Kidney epithelial cell (primary cell): ENCODE results near the gene EFS. TPM values are rescaled to one million over a fixed set of nuclear protein-coding genes. Genes with fewer than 3 reads are reported as not detected.
"Not testable (repeated sequence)": the region's sequence is repeated elsewhere in the genome, so short reads cannot be mapped to it uniquely, and the experiment has no call there.

Experiments used
- DNase-seq: peaks from one replicate; pipeline ENCODE4 v3.0.0-alpha.2; 2010; ENCODE audit warnings: low read depth
- H3K27me3 ChIP-seq: 2 replicates; pipeline ENCODE4 v1.6.0; 2011; ENCODE audit warnings: low read length; ENCODE audit not compliant: control insufficient read depth, insufficient read depth
- H3K36me3 ChIP-seq: 2 replicates; pipeline ENCODE4 v1.5.1; 2011; ENCODE audit warnings: low read length; ENCODE audit not compliant: control insufficient read depth, insufficient read depth
- H3K4me3 ChIP-seq: 2 replicates; pipeline ENCODE4 v1.5.1; 2011; ENCODE audit warnings: low read depth, mild to moderate bottlenecking, control low read depth, low read length
- total RNA-seq: library from RNA; depleted of rRNA; stranded (reverse); fragments of >200 nt; gene quantifications from 2 replicates; pipeline ENCODE4 v1.2.3, GENCODE V29; 2015
- TF ChIP-seq, protein P1 (sequence below): IDR thresholded peaks from 2 replicates; pipeline ENCODE4 v1.5.1; 2011; ENCODE audit warnings: mild to moderate bottlenecking, moderate library complexity, low read length, control low read depth, inconsistent platforms; ENCODE audit not compliant: insufficient read depth, poor library complexity, severe bottlenecking

Gene EFS
- total RNA-seq, 1 donor from 2014 or later: 10.8 TPM

GRCh38 chr14:23396126-23396525 is 31.2 kb upstream of the EFS start:
- TF ChIP-seq, protein P1, sequence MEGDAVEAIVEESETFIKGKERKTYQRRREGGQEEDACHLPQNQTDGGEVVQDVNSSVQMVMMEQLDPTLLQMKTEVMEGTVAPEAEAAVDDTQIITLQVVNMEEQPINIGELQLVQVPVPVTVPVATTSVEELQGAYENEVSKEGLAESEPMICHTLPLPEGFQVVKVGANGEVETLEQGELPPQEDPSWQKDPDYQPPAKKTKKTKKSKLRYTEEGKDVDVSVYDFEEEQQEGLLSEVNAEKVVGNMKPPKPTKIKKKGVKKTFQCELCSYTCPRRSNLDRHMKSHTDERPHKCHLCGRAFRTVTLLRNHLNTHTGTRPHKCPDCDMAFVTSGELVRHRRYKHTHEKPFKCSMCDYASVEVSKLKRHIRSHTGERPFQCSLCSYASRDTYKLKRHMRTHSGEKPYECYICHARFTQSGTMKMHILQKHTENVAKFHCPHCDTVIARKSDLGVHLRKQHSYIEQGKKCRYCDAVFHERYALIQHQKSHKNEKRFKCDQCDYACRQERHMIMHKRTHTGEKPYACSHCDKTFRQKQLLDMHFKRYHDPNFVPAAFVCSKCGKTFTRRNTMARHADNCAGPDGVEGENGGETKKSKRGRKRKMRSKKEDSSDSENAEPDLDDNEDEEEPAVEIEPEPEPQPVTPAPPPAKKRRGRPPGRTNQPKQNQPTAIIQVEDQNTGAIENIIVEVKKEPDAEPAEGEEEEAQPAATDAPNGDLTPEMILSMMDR: no peak
- H3K36me3 ChIP-seq: no peaks in the 10 kb centered on the region
- no peak for DNase-seq
- H3K27me3 ChIP-seq: peaks cover 2% of the 10 kb centered on the region
- no peak overlapping the region for H3K4me3 ChIP-seq

GRCh38 chr14:23392613-23393012 is 27.6 kb upstream of the EFS start:
- TF ChIP-seq, protein P1: no peak
- no peak for DNase-seq
- H3K27me3 ChIP-seq: peaks cover 6% of the 10 kb centered on the region
- H3K4me3 ChIP-seq: no peak overlapping the region
- H3K36me3 ChIP-seq: no peaks in the 10 kb centered on the region

GRCh38 chr14:23389871-23390270 is 24.9 kb upstream of the EFS start:
- H3K36me3 ChIP-seq, H3K27me3 ChIP-seq, H3K4me3 ChIP-seq, DNase-seq: not testable (repeated sequence)

GRCh38 chr14:23389396-23389795 is 24.4 kb upstream of the EFS start:
- Histone ChIP-seq H3K4me3 (no peak overlapping the region), H3K27me3 (peaks cover 8% of the 10 kb centered on the region), H3K36me3 (no peaks in the 10 kb centered on the region)
- DNase-seq: no peak
- TF ChIP-seq, protein P1: no peak

DNA sequence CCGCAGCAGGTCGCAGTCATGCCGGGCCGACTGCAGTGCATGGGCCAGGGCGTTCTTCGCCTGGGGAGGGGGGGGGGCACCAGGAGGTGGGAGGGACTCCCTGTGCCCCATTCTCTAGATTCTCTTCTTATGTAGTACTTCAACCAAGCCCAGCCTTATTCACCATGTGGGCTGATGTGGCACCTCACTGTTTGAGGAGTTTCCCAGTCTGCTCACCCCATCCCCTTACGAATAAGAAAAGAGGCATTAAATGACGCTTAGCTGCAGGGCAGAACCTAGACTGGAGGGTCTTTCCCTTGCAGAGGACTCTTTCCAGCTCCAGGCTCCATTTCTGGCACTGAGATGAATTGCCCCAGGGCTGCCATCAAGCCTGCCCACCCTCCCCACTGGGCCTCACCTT is 24.0 kb upstream of the EFS start:
- Histone ChIP-seq H3K4me3 (no peak overlapping the region), H3K36me3 (no peaks in the 10 kb centered on the region), H3K27me3 (peaks cover 10% of the 10 kb centered on the region)
- TF ChIP-seq, protein P1: no peak
- no peak for DNase-seq

- Histone ChIP-seq H3K4me3 (no peak overlapping the region), H3K36me3 (no peaks in the 10 kb centered on the region), H3K27me3 (peaks cover 10% of the 10 kb centered on the region)
- DNase-seq: no peak
- TF ChIP-seq, protein P1: no peak
These were observed 23.2 kb upstream of the EFS start for GRCh38 chr14:23387916-23388882.
